Keratinocyte (primary cell): Measurements from ENCODE around the gene RASGRF2. TPM values are rescaled to one million over a fixed set of nuclear protein-coding genes. Genes with fewer than 3 reads are reported as not detected.

Source experiments
- DNase-seq: peaks from one replicate; pipeline ENCODE4 v3.0.0-alpha.2; 2011; ENCODE audit warnings: low read depth, missing footprints, low spot score
- FAIRE-seq: peaks from 2 replicates; lab custom pipeline; 2011; peaks lifted over from hg19 to GRCh38; lab: Jason Lieb, UNC
- H2AFZ ChIP-seq: 2 replicates; pipeline ENCODE4 v1.6.0; 2012; ENCODE audit warnings: low read length, control low read depth, inconsistent platforms; ENCODE audit not compliant: control insufficient read depth
- H3K27ac ChIP-seq: 2 replicates; pipeline ENCODE4 v1.5.1; 2011; ENCODE audit warnings: low read length; ENCODE audit not compliant: control insufficient read depth, insufficient read depth
- H3K27me3 ChIP-seq: 3 replicates; pipeline ENCODE4 v1.6.0; 2011; ENCODE audit warnings: low read length; ENCODE audit not compliant: control insufficient read depth, insufficient read depth; ENCODE audit errors: extremely low read depth
- H3K36me3 ChIP-seq, 2 experiments: 2 replicates in 1 of 2; 3 replicates in 1 of 2; pipeline ENCODE4 v1.5.1; 2011; ENCODE audit warnings: low read length in 2 of 2, mild to moderate bottlenecking in 1 of 2; ENCODE audit not compliant: control insufficient read depth in 2 of 2, insufficient read depth in 2 of 2; ENCODE audit errors: extremely low read depth in 1 of 2
- H3K4me1 ChIP-seq: 3 replicates; pipeline ENCODE4 v1.5.1; 2011; ENCODE audit warnings: low read length; ENCODE audit not compliant: control insufficient read depth, insufficient read depth; ENCODE audit errors: extremely low read depth
- H3K4me2 ChIP-seq: 3 replicates; pipeline ENCODE4 v1.6.0; 2011; ENCODE audit warnings: low read depth, low read length; ENCODE audit not compliant: control insufficient read depth, insufficient read depth; ENCODE audit errors: extremely low read depth
- H3K4me3 ChIP-seq, 3 experiments: fragments of 200-600 bp in 1 of 3; sonication (generic) in 1 of 3; 2 replicates in 2 of 3; 3 replicates in 1 of 3; pipeline ENCODE4 v1.5.1; 2011 to 2016; ENCODE audit warnings: low read length in 3 of 3, mild to moderate bottlenecking in 3 of 3, control low read depth in 2 of 3, inconsistent platforms in 1 of 3, low read depth in 1 of 3, mixed read lengths in 1 of 3, mixed run types in 1 of 3, moderate library complexity in 1 of 3; ENCODE audit not compliant: control insufficient read depth in 2 of 3, insufficient read depth in 2 of 3; ENCODE audit errors: extremely low read depth in 1 of 3
- H3K79me2 ChIP-seq: 2 replicates; pipeline ENCODE4 v1.6.0; 2012; ENCODE audit warnings: low read length; ENCODE audit not compliant: control insufficient read depth, insufficient read depth
- H3K9ac ChIP-seq: 3 replicates; pipeline ENCODE4 v1.6.0; 2011; ENCODE audit warnings: low read length; ENCODE audit not compliant: control insufficient read depth, insufficient read depth; ENCODE audit errors: extremely low read depth
- H3K9me1 ChIP-seq: 3 replicates; pipeline ENCODE4 v1.6.0; 2011; ENCODE audit warnings: low read length; ENCODE audit not compliant: control insufficient read depth, insufficient read depth; ENCODE audit errors: extremely low read depth
- H3K9me3 ChIP-seq: 2 replicates; pipeline ENCODE4 v1.5.1; 2012; ENCODE audit warnings: low read depth, low read length; ENCODE audit not compliant: control insufficient read depth
- H4K20me1 ChIP-seq: 3 replicates; pipeline ENCODE4 v1.6.0; 2011; ENCODE audit warnings: low read length; ENCODE audit not compliant: control insufficient read depth, insufficient read depth; ENCODE audit errors: extremely low read depth
- CTCF ChIP-seq, 3 experiments: IDR thresholded peaks in 1 of 3; conservative IDR thresholded peaks in 1 of 3; optimal IDR thresholded peaks in 1 of 3; 2 replicates in 2 of 3; 3 replicates in 1 of 3; pipeline versions ENCODE3 to v1.5.1; 2011; ENCODE audit warnings: low read length in 3 of 3, mild to moderate bottlenecking in 3 of 3, moderate library complexity in 2 of 3, control low read depth in 1 of 3, inconsistent platforms in 1 of 3; ENCODE audit not compliant: insufficient read depth in 2 of 3; ENCODE audit errors: extremely low read depth in 1 of 3
- EZH2 ChIP-seq: IDR thresholded peaks from one replicate; pipeline ENCODE4 v1.6.1; 2012; ENCODE audit warnings: inconsistent platforms, mild to moderate bottlenecking, low read length, moderate library complexity
- dilution Hi-C: fragments of 300-500 bp; cut with MboI; formaldehyde crosslinking; loops from one replicate; pipeline ENCODE4 v1.7.0; 2020; ENCODE audit warnings: low sequenced_read_pairs; ENCODE audit not compliant: extremely low pct_ligation_motif_present
- polyA plus RNA-seq, 5 experiments: library from polyadenylated mRNA; depleted of rRNA in 3 of 5; stranded (reverse) in 3 of 5; stranded (forward) in 1 of 5; unstranded in 1 of 5; fragments of >200 nt; gene quantifications; 1 replicate in 1 of 5; 2 replicates in 3 of 5; 3 replicates in 1 of 5; pipeline versions ENCODE4 v1.2.1 to v1.2.3, GENCODE V29; 2011 to 2012; ENCODE audit warnings: missing spikeins in 2 of 5, low read depth in 1 of 5, low replicate concordance in 1 of 5

Gene RASGRF2
- polyA plus RNA-seq, 1 donor (not counting 4 experiments of a cell fraction or from before 2014, with no cell fraction given), result 0.03 TPM

- no peak overlapping the region for H3K27ac ChIP-seq
- H3K9me3 ChIP-seq, result no peaks in the 10 kb centered on the region
- H3K27me3 ChIP-seq, result peaks cover 10% of the 10 kb centered on the region
- dilution Hi-C loops, result no loop called here
- no peaks in the 10 kb centered on the region for H3K79me2 ChIP-seq
- no peak for TF ChIP-seq CTCF (optimal IDR thresholded peaks at IDR 0.05 in 1 of 3, IDR thresholded peaks at IDR 0.05 in 1 of 3, conservative IDR thresholded peaks at IDR 0.05 in 1 of 3; ENCODE audit: extremely low read depth in 1 of 3, insufficient read depth in 2 of 3, low read length in 3 of 3)
- TF ChIP-seq EZH2, result no peak
- H3K4me2 ChIP-seq, result no peak overlapping the region
- no peaks in the 10 kb centered on the region for H3K9me1 ChIP-seq
- no peaks in the 10 kb centered on the region for H3K36me3 ChIP-seq
- no peak for FAIRE-seq
- H2AFZ ChIP-seq, result no peak overlapping the region
- no peak overlapping the region for H3K4me3 ChIP-seq
- H3K9ac ChIP-seq, result no peak overlapping the region
- no peaks in the 10 kb centered on the region for H3K4me1 ChIP-seq
- DNase-seq, result no peak
- no peaks in the 10 kb centered on the region for H4K20me1 ChIP-seq
Observed at GRCh38 chr5:81019748-81020147, 59.6 kb downstream of the RASGRF2 start.

GRCh38 chr5:81020478-81021167 lies 60.5 kb downstream of the RASGRF2 start:
- Histone ChIP-seq H3K9ac (no peak overlapping the region), H3K9me3 (no peaks in the 10 kb centered on the region), H4K20me1 (no peaks in the 10 kb centered on the region), H2AFZ (no peak overlapping the region), H3K27me3 (peaks cover 17% of the 10 kb centered on the region), H3K4me1 (no peaks in the 10 kb centered on the region), H3K79me2 (no peaks in the 10 kb centered on the region), H3K36me3 (no peaks in the 10 kb centered on the region), H3K4me3 (no peak overlapping the region), H3K9me1 (no peaks in the 10 kb centered on the region), H3K4me2 (no peak overlapping the region), H3K27ac (no peak overlapping the region)
- FAIRE-seq (no peak), DNase-seq (no peak)
- dilution Hi-C loops, result no loop called here
- TF ChIP-seq EZH2 (no peak), CTCF (optimal IDR thresholded peaks at IDR 0.05 in 1 of 3, IDR thresholded peaks at IDR 0.05 in 1 of 3, conservative IDR thresholded peaks at IDR 0.05 in 1 of 3; ENCODE audit: extremely low read depth in 1 of 3, insufficient read depth in 2 of 3, low read length in 3 of 3) (no peak)
